ENCODE data around the gene TFCP2L1. TPM values are rescaled to one million over a fixed set of nuclear protein-coding genes. Genes with fewer than 3 reads are reported as not detected.

Gene TFCP2L1
- total RNA-seq, 1 experiment from 2014 or later: 18.4 TPM

DNA sequence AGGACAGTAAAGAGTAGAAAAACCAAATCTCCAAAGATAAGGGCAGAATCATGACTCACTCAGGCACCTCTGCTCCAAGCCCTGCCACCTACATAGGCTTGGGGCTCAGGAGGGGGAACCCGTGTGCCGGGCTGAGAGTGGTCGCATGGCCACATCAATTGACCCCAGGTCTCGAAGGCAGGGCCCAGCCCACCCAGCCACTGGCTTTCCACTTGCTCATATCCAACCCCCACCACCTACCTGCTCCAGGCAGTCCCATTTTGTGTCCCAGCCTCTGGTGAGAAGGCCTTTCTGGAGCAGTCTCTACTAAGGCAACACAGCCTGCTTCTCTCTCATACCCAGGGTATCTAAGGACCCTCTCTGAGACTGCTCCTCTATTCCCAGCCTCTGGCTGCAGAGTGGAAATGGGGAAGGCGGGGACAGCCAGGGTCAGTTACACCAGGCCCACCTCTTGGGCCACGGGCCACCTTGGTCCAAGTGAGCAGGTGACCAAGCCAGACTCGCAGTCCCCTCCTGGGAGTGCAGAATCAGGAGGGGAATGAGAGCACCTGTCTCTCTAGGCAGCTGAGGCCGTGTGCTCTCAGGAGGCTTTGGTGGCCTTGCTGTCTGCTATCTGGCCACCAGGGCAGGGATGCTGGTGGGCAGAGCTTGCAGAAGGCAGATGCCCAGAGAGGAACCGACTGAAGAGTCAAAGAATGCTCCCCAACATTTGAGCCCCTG, 20.8 kb downstream of the TFCP2L1 start:
- no peak for DNase-seq
- ChIA-PET POLR2A (no interaction called here), CTCF (no interaction called here)
- no peaks in the 10 kb centered on the region for H3K4me1 Mint-ChIP-seq (ENCODE audit: low read depth, unreplicated experiment)
- H3K36me3 Mint-ChIP-seq (ENCODE audit: insufficient read depth, unreplicated experiment): no peaks in the 10 kb centered on the region
- no peaks in the 10 kb centered on the region; the same call in 1 of the 2 replicates for H3K4me1 ChIP-seq
- intact Hi-C loops (cut with micrococcal nuclease; ENCODE audit: unreplicated experiment): no loop called here
- H3K36me3 ChIP-seq (ENCODE audit: control insufficient read depth, insufficient read depth, low read length): no peaks in the 10 kb centered on the region
- no peak overlapping the region for H3K27ac Mint-ChIP-seq (ENCODE audit: unreplicated experiment)
- no peaks in the 10 kb centered on the region for H3K9me3 Mint-ChIP-seq (ENCODE audit: unreplicated experiment)
- no peak overlapping the region for H3K4me3 ChIP-seq (ENCODE audit: low read depth, low read length)
- TF ChIP-seq, protein P1, sequence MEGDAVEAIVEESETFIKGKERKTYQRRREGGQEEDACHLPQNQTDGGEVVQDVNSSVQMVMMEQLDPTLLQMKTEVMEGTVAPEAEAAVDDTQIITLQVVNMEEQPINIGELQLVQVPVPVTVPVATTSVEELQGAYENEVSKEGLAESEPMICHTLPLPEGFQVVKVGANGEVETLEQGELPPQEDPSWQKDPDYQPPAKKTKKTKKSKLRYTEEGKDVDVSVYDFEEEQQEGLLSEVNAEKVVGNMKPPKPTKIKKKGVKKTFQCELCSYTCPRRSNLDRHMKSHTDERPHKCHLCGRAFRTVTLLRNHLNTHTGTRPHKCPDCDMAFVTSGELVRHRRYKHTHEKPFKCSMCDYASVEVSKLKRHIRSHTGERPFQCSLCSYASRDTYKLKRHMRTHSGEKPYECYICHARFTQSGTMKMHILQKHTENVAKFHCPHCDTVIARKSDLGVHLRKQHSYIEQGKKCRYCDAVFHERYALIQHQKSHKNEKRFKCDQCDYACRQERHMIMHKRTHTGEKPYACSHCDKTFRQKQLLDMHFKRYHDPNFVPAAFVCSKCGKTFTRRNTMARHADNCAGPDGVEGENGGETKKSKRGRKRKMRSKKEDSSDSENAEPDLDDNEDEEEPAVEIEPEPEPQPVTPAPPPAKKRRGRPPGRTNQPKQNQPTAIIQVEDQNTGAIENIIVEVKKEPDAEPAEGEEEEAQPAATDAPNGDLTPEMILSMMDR (IDR thresholded peaks at IDR 0.05; ENCODE audit: insufficient read depth in 1 of 2, low read depth in 1 of 2, low read length in 1 of 2, severe bottlenecking in 1 of 2, unreplicated experiment in 1 of 2): no peak
- no TSS peak for BruUV-seq (replicated peaks)
- no peak overlapping the region for H3K4me3 Mint-ChIP-seq (ENCODE audit: unreplicated experiment)
- H3K9me3 ChIP-seq: no peaks in the 10 kb centered on the region
- no peaks in the 10 kb centered on the region for H3K27me3 ChIP-seq (replicated peaks; ENCODE audit: control insufficient read depth, insufficient read depth, low read length)
- no peaks in the 10 kb centered on the region for H3K27me3 Mint-ChIP-seq (ENCODE audit: insufficient read depth, unreplicated experiment)

DNA sequence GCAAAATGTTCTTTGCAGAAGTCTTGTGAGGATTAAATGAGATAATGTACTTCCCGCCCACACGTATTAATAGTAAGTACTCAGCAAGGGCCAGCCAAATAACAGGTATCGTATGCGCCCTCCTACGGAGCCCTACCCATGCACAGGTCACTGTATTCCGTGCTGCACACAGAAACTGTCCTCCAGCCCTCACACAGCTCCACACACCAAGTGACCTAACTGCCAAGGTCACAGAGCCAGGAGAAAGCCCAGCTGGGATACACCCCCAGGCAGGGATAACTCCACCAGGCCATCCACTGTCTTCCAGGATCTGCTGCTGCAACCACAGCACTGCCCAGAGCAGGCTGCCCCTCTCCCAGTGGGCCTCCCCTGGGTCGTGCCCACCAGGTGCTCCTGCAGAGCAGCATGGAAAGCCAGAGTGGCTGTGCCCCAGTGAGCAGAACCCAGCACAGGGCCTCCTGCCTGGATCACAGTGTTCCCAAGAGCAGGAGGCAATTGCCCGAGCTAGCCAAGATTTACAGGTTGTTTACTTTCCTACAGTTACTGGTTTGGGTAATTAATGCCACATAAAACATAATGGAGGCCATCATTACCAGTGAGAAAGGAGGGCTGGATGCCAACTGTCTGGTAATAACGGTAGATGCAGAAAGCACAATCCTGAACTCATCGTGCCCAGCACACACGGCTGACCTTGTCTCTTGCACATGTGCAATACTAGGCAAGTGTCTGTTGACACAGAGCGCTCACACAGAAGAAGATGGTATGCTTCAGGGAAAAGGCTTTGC, 24.4 kb downstream of the TFCP2L1 start:
- no TSS peak for BruUV-seq (replicated peaks)
- ChIA-PET CTCF (no interaction called here), POLR2A (no interaction called here)
- H3K4me3 ChIP-seq (ENCODE audit: low read depth, low read length): no peak overlapping the region
- H3K27me3 ChIP-seq (replicated peaks; ENCODE audit: control insufficient read depth, insufficient read depth, low read length): no peaks in the 10 kb centered on the region
- Mint-ChIP-seq H3K9me3 (ENCODE audit: unreplicated experiment) (no peaks in the 10 kb centered on the region), H3K36me3 (ENCODE audit: insufficient read depth, unreplicated experiment) (no peaks in the 10 kb centered on the region), H3K27me3 (ENCODE audit: insufficient read depth, unreplicated experiment) (no peaks in the 10 kb centered on the region), H3K4me3 (ENCODE audit: unreplicated experiment) (no peak overlapping the region), H3K27ac (ENCODE audit: unreplicated experiment) (no peak overlapping the region), H3K4me1 (ENCODE audit: low read depth, unreplicated experiment) (no peaks in the 10 kb centered on the region)
- H3K36me3 ChIP-seq (ENCODE audit: control insufficient read depth, insufficient read depth, low read length): no peaks in the 10 kb centered on the region
- TF ChIP-seq, protein P1 (IDR thresholded peaks at IDR 0.05; ENCODE audit: insufficient read depth in 1 of 2, low read depth in 1 of 2, low read length in 1 of 2, severe bottlenecking in 1 of 2, unreplicated experiment in 1 of 2): no peak
- H3K9me3 ChIP-seq: no peaks in the 10 kb centered on the region
- peak in 1 of 2 experiments; percentile 15 for DNase-seq
- H3K4me1 ChIP-seq: no peaks in the 10 kb centered on the region; the same call in 1 of the 2 replicates
- intact Hi-C loops (cut with micrococcal nuclease; ENCODE audit: unreplicated experiment): no loop called here

DNA sequence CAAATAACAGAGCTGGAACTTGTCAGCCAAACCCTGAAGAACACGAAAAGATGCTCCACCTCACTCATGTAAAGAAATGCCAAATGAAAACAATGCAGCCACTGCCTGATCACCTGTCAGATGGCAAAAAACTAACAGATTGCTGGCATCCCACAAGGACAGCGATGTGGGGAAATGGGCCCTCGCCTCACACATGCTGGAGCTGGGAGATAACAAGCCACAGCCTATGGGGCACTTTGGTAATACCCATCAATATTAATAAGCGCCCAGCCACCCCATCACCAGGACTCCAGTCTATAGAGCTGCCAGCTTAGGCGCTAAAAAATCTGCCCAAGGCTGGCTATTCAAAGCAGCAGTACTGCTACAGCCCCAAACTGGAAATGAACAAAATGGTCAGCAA, 27.0 kb downstream of the TFCP2L1 start:
- CTCF ChIA-PET: interaction anchor here (0.6 kb wide), 2 partner anchors 98 to 130 kb away, joined by 3 to 5 read pairs; no protein-coding TSS in a partner anchor
- H3K4me1 Mint-ChIP-seq (ENCODE audit: low read depth, unreplicated experiment): no peaks in the 10 kb centered on the region
- DNase-seq: peak in 1 of 2 experiments; percentile 12
- TF ChIP-seq, protein P1 (IDR thresholded peaks at IDR 0.05; ENCODE audit: insufficient read depth in 1 of 2, low read depth in 1 of 2, low read length in 1 of 2, severe bottlenecking in 1 of 2, unreplicated experiment in 1 of 2): no peak
- Histone ChIP-seq H3K36me3 (ENCODE audit: control insufficient read depth, insufficient read depth, low read length) (no peaks in the 10 kb centered on the region), H3K27me3 (replicated peaks; ENCODE audit: control insufficient read depth, insufficient read depth, low read length) (no peaks in the 10 kb centered on the region), H3K9me3 (no peaks in the 10 kb centered on the region), H3K4me3 (ENCODE audit: low read depth, low read length) (no peak overlapping the region), H3K4me1 (no peaks in the 10 kb centered on the region)
- no peak overlapping the region for H3K27ac Mint-ChIP-seq (ENCODE audit: unreplicated experiment)
- POLR2A ChIA-PET: no interaction called here
- no peak overlapping the region for H3K4me3 Mint-ChIP-seq (ENCODE audit: unreplicated experiment)
- no peaks in the 10 kb centered on the region for H3K27me3 Mint-ChIP-seq (ENCODE audit: insufficient read depth, unreplicated experiment)
- no peaks in the 10 kb centered on the region for H3K36me3 Mint-ChIP-seq (ENCODE audit: insufficient read depth, unreplicated experiment)
- no peaks in the 10 kb centered on the region for H3K9me3 Mint-ChIP-seq (ENCODE audit: unreplicated experiment)
- intact Hi-C loops (cut with micrococcal nuclease; ENCODE audit: unreplicated experiment): no loop called here
- no TSS peak for BruUV-seq (replicated peaks)

Measured in Caco-2 (cell line).